Testis (tissue), 2 donors: ENCODE data around the gene USP14.

Source experiments
- POLR2A ChIP-seq: fragments of 450-650 bp; IDR thresholded peaks from one replicate; pipeline ENCODE4 v1.6.1; 2017; ENCODE audit warnings: antibody characterized with exemption, mild to moderate bottlenecking, moderate library complexity
- TF ChIP-seq, protein P1 (sequence below), 3 experiments: fragments of 450-650 bp in 2 of 3; fragments of 200-600 bp in 1 of 3; sonication (generic) in 1 of 3; IDR thresholded peaks; one replicate each; pipeline ENCODE4 v1.5.1; 2016 to 2019; ENCODE audit warnings: antibody characterized with exemption in 3 of 3, mild to moderate bottlenecking in 2 of 3, moderate library complexity in 1 of 3

DNA sequence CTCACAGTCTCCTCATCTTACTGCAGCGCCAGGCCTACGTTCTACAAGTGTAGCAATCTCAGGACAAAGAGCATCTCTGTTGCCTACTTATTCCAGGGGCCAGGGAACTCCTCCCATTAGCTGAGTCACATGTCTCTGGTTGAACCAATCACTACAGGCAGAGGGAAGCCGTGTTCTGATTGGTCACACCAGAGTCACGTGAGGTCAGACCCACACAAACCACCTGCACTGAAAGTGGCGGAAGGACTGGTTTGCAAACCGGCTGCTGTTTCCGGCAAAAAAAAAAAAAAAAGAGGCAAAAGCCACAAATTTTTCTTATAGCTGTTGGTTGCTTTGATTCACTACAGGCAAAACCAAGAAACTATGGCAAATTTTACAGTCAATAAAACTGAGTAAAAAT is 21.9 kb upstream of the USP14 start:
- no peak for TF ChIP-seq POLR2A
- TF ChIP-seq, protein P1, sequence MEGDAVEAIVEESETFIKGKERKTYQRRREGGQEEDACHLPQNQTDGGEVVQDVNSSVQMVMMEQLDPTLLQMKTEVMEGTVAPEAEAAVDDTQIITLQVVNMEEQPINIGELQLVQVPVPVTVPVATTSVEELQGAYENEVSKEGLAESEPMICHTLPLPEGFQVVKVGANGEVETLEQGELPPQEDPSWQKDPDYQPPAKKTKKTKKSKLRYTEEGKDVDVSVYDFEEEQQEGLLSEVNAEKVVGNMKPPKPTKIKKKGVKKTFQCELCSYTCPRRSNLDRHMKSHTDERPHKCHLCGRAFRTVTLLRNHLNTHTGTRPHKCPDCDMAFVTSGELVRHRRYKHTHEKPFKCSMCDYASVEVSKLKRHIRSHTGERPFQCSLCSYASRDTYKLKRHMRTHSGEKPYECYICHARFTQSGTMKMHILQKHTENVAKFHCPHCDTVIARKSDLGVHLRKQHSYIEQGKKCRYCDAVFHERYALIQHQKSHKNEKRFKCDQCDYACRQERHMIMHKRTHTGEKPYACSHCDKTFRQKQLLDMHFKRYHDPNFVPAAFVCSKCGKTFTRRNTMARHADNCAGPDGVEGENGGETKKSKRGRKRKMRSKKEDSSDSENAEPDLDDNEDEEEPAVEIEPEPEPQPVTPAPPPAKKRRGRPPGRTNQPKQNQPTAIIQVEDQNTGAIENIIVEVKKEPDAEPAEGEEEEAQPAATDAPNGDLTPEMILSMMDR (IDR thresholded peaks at IDR 0.05): no peak
